Stromal cell of bone marrow (primary cell): Measurements from ENCODE around the gene EVC.

Source experiments
- DNase-seq: peaks from one replicate; pipeline ENCODE4 v3.0.0-alpha.2; 2012; ENCODE audit warnings: low read depth

EVC gene

DNA sequence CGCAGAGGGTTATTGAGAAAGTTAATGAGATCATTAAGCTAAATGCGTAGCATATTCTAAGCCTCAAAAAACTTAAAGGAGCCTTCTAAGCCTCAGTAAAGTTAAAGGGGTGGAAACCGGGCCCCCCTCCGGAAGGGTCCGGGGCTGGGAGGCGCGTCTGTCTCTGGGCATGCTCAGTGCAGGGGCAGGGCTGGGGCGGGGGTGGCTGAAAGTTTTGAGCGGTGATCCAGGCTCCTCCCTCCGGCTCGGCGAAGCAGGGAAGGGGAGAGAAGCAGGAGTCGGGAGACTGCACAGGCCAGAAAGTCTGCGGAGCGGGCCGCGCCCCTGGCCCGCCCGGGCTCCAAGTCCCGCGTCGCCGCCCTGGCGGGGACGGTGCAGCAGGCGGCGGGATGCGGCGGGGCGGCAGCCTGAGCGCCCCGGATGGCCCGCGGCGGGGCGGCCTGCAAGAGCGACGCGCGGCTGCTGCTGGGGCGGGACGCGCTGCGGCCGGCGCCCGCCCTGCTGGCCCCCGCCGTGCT, at the start of gene EVC:
EVC (plus strand) TSS at position 241 of the 518 bp plus-strand sequence; CDS start at position 421, 180 bp downstream.
- DNase-seq, result peak; percentile 74

DNA sequence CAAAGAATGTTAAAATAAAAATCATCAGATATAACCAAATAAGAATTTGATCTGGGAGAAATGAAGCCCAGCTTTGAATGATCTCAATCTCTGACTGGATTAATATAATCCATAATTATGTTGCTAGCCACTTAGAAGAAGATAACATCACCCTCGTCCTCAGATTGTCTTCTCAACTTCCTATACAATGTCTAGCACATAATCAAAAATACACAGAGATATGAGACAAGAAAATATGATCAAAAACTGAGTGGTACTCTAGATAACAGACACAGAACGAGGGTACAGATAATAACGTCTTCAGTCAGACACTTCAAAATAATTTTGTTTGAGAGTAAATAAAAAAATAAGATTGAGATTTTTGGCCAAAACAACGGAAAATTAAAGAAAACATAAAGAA, 49.8 kb upstream of the EVC start:
- no peak for DNase-seq

DNA sequence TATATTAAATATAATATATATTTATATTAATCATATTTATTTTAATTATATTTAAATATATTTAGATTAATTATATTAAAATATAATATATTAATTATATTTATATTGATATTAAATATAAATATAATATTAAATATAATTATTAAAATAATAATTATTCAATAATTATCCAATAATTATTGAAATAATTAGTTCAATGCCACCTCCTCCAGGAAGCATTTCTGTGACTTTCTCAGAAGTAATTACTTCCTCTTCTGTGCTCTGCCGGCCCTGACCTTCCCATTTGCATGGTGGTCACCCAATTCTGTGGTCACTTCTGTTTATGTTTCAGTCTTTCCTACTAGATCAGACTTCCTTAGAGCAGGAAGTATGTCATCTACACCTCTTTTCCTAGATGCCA, 48.4 kb upstream of the EVC start:
- no peak for DNase-seq

DNA sequence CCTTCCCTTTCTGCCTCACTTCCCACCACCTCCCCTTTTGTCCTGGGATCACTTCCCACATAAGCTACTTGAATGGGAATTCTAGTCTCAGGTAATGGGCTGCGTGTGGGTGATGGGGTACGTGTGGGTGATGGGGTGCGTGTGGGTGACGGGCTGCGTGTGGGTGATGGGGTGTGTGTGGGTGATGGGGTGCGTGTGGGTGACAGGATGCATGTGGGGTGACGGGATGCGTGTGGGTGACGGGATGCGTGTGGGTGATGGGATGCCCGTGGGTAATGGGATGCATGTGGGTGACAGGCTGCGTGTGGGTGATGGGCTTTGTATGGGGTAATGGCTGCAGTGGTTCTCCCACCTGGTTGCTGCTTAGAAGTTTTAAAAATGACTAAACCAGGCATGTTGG, 46.2 kb upstream of the EVC start:
- DNase-seq, result no peak

DNA sequence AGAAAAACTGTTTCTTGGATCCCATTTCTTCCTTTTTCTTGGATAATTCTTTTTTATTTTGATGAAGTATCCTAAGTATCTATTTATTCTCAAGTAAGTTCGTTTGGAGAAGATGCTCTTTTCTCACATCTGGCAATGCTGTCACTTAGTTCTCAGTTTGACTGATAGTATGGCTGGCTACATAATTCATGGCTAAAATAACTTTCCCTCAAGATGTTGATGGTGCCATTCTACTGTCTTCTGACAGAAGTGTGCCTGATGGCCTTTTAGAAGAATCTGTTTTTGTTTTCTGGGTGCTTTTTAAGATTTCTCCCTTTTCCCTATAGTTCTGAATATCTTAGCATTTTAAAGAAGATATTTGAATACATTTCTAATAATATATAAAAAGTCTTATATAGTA, 44.3 kb upstream of the EVC start:
- no peak for DNase-seq

DNA sequence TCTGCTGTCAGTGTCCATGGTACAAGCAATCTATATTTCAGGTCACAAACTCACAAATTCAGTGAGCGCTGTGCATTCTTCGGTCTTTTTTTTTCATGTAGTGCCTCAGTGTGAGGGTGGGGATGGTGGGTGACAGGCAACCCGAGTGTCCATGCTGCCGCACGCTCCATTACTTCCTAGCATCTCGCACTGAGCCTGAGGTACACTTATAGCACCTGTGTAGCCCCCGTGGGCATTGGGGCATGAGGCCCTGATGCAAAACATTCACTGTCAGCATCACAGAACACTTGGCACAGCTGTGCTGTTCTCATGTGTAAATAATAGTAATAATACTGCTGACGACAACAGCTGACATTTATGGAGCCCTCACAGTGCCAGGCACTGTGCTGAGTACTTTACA, 34.2 kb upstream of the EVC start:
- no peak for DNase-seq

DNA sequence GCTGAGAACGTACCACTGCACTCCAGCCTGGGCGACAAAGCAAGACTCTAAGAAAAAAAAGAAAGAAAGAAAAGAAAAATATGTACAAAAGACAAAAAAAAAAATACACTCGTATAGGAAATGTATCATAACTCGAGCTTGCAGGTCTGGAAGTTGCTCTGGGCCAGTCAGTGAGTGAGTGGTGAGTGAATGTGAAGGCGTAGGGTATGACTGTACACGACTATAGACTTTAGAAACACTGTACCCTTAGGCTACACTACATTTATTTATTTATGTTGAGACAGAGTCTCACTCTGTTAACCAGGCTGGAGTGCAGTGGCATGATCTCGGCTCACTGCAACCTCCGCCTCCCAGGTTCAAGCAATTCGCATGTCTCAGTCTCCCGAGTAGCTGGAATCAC, 32.0 kb upstream of the EVC start:
- DNase-seq, result no peak

DNA sequence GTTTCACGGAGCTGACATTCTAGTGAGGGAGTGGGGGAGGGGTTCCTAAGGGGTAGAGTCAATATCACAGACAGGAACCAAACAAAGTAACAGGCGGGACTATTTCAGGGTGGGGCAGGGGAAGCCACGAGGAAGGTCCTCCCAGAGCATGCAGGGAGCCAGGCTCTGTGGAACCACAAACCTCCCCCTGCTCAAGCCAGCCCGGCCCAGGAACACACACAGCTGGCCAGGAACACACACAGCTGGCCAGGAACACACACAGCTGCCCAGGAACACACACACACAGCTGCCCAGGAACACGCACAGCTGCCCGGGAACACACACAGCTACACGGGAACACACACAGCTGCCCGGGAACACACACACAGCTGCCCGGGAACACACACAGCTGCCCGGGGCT, 27.4 kb upstream of the EVC start:
- no peak for DNase-seq

DNA sequence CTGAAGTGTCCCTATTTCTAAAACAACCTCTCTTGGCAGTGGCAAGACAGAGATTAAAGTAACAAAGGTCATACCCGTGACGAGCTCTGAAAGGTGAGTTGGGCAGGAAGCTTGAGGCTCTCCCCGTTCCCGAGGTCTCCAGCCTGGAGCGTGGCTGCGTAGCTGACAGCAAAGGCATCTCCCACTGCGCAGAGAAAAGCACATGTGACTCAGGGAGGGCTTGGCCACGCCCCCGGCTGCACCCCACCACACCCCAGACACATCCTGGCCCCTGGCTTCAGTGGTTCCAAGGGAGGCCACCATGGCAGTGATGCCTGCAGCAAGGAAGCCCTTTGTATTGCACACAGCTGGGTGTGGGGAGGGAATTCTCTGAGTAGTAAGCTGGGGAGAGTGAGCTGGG, 25.7 kb upstream of the EVC start:
- DNase-seq, result no peak

DNA sequence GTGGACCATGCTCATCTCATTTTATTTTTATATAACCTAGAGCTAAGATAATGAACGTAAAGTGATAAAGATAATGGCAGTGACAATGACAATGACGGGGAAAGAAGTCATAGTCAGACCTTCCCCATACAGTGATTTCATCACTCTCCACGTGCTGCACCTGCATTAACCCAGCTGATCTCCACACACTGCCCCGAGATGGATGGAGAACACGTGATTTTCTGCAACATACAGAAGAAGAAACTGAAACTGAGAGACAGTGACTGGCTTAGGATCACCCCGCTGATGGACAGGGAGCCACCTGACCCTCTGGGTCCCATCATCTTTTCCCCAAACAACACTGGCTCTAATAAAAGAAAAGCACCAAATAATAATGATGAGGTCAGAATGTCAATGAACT, 24.7 kb upstream of the EVC start:
- DNase-seq, result no peak

DNA sequence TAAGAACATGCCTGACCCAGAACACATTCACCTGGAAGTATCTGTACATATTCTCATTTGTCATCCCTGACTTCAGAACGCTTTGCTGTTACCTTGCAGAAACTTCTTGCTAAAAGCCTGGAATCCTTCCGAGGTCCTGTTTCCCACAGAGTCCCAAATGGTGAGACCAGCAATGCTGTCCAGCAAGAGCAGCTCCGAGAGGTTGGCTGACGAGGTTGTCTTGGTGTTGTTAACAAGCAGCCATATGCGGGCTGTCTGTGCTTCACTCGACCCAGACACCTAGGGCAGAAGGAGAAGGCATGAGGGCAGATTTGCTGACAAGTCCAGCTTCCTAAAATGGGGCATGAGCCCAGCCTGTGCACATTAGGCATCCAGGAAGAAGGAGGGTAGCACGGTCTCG, 21.9 kb upstream of the EVC start:
- DNase-seq, result no peak

DNA sequence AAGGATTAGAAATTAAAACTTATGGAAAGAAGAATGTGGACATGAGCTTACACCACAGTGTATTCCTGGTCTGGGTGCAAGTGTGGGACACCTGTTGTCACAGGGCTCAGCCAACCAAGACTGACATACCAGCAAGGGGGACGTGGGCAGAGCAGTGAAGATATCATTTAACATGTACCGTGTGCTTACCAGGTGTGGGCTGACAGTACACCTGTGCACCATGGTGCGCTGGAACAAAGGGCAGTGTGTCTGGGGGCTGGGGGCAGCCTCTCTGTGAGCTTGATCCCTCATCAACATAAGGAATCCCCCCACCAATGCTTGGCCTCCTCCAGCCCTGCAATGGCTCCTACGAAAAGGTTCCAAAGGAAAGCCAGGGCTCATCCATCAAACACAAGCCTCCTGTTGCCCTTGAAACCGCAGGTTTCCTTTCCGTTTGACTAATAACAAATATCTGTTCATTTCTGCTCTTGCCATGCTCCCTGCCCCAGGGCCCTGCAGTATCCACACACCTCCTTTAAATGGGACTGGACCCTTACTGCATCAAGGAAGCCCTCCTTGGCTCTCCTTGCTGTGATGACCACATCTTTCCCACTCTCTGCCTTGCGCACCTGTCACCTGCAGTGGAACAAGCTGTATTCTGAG, 19.4 kb upstream of the EVC start:
- no peak for DNase-seq

DNA sequence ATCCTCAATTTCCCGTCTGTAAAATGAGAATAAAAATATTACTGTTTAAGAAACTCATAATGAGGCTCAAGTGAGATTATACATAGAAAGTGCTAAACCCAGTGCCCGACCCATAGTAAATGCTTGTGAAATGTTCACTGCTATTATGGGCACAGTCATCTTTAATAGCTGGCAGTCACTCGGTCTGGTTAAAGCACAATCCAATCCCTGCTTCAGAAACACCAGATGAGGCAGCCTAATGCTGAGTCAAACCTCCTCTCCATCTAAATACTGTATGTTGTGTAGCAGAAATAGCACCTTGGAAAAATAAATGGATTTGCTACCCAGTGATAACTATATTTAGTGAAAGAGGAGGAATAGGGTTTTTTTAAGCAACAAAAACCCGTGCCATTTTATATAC, 17.1 kb upstream of the EVC start:
- DNase-seq, result no peak

DNA sequence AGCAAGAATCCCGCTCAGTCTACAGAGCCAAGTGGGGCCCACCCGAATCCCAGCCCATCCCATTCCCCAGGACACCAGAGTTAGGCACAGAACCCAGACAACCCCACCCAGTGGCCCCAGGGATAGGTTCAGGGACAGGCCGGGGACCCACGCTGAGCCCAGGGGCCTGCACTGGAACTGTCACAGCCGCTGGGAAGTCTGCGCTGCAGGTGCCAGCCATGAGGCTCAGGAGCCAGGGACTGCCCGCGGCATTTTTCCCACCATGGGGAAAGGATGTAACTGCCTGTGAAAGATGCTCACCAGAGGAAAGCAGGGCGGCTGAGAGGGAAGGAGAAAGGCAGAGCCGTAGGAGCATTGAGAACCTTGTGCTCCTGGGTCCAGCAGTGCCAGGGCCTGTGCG, 14.7 kb upstream of the EVC start:
- DNase-seq, result no peak

DNA sequence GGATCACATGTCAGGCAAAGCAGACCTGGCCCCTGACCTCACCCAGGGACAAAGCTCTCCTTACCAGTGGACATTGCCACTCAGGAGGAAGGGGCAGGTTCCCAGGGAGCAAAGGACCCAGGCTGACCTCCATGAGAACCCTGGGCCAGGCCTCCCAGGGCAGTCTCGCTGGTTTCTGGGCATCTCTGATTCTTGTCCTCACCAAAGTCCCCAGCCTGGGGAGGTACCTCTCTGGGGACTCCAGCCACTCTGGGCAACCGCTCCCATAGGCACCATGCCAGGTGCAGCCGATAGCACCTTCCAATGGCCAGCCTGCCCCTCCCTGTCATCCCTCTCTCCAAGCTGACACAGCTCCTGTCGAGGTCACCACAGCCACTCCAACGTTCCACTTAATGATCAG, 10.5 kb upstream of the EVC start:
- DNase-seq, result no peak

DNA sequence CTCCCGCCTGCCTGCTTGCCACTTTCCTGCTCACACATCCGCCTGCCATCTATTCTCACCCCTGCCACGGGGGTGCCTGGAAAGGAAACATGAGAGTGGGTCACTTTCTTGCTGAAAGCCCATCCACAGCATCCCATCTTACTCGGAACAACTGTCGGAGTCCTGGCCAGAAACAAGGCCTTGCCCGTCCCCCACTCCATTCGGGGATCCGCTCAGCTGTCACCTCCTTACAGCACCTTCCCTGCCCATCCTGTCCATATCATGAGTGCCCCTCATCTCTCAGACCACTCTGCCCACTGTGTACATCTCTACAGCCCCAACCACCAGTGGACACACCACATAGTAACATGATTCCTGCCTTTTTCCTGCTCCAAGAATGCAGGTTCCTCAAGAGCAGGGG, 9.0 kb upstream of the EVC start:
- no peak for DNase-seq

DNA sequence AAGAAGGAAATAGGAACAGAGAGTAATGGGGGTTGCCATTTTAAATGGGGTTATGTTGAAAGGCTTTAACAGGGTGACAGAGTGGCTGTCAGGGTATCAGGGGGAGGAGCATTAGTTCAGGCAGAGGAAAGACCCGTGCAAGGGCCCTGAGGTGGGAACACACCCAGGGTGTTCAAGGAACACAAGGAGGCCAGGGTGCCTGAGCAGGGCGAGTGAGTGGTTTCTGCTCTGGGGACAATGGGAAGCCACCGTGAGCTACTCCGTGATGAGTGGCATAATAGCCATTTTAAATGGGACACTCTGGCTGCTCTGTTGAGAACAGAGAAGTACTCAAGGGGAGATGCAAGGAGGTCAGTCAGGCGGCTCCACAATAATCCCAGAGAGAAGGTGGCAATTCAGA, 7.2 kb upstream of the EVC start:
- no peak for DNase-seq

DNA sequence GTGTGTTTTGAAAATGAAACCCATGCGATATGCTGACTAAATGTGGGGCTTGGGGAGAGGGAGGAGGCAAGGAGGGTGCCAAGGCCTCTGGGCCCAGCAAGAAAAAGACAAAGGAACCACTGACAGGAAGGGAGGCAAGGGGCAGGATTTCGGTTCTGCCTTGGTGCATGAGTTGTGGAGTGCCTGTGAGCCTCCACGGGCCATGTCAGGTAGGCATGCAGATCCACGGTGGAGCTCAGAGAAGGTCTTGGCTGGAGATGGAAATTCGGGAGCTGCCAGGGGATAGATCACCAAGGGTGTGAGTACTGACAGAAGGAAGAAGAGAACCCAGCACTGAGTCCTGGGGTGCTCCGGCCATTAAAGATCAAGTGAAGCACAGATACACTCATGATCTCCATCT, 6.7 kb upstream of the EVC start:
- no peak for DNase-seq

DNA sequence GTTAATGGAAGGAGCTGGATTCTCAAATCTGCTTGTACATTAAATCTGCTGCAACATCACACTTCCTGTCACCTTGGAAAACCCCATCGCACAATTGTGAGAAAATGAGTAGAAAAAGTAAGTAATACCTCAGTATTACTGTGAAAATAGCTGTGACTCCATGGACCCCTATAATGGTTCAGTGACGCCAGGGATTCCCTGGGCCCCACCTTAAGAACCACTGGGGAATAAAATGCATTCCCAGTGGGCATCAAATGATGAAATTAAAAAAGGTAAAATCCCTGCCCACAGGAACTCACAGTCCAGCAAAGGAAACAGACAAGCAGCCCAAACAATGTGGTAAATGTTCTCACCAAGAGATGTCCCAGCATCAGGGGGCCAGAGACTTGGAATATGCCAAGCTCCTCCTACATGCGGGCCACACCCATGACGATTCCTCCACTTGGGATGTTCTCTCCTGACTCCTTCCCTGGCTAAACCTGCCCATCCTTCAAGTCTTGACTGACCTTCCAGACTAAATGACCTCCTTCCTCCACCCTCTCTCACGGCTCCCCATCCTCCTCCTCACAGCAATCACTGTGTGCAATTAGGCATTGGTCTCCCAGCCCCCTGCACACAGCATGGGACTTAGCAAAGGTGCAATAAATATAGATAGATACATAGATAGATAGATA, 5.2 kb upstream of the EVC start:
- DNase-seq, result no peak

DNA sequence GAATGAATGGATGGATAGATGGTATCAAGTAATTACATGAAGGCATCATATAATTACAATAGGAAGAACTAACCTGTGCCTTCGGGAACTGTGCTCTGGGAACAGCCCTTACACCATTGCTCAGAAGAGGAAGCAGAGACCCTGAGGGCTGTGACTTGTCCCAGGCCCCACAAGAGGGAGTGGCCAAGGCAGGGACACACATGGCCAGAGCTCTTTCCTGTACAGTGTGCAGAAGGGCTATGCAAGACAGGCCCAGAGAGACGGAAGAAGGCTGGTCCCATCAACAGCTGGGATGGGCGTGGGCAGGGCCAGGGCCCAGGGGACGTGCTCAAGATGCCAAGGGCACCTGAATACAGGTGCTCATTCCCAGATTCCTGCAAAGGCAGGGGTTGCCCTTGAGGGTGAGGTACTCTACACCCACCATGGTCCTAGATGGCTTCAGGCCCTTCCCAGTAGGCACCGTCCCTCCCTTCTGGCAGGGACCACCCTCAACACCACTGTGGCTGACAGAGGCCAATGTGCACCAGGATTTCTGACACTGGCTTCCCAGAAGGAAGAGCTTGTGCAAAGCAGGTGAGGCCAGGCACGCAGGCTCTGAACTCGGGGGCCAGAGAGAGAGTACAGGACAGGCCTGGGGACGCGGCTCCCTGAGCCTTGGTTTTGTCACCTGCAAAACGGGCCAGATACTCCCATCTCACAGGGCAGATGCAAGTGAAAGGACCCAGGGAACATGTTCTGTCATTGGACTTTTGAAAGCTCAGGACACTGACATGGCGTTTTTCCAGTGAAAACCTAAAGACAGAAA, 4.3 kb upstream of the EVC start:
- DNase-seq, result no peak

DNA sequence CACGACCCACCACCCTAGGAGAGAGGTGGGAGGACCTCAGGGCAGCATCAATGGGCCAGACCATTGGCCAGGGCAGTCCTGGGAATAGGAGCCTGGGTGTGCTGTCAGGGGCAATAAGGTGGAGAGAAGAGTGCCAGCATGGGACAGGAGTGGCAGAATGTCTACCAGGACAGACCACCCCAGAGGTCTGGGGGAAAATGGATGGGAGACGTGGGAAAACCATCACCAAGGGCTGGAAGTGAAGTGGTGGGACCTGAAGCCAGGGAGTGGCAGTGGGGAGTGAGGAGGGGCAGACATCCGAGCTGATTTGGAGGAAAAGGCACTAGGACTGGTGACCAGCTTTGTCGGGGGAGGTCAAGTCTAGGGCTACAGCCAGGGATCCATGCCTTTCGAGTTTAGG, 3.6 kb upstream of the EVC start:
- no peak for DNase-seq

DNA sequence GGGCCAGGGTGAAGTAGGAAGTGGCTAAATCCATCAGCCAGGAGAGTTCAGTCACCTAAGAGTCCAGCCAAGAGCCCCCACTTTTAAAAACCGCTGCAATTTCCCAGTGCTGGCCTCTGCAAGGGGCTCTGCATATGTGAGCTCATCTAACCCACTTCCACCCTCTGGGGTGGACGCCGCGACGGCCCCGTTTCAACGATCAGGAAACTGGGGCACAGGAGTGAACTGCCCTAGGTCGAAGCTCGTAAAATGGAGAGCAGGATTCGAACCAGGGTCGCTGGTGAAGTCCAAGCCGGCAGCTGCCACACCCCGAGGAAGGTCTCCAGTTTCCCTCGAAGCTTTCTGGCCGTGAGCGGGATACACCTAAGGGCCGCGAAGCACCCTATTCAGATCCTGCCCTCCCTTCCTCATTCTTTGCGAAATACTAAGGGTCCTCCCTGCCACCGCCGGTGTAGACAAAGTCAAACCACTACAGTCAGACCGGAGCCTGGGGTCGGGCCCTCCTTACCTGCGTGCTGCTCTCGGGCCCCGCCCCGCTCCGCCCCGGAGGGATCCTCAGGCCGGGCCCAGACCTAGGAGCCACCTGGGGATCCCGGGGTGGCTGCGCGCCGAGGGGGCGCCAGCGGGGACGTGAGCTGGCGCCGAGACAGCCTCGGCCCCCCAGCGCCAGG, 3.1 kb upstream of the EVC start:
- DNase-seq, result no peak
